AG04450 (cell line): ENCODE measurements around the gene MAPK10. TPM values are rescaled to one million over a fixed set of nuclear protein-coding genes. Genes with fewer than 3 reads are reported as not detected.

Experiments
- CTCF ChIA-PET: fragments of 300-600, 350-600 bp; formaldehyde crosslinking; extraction: SDS; loops from one replicate; lab custom pipeline; 2022; ENCODE audit warnings: antibody characterized with exemption, inconsistent platforms; lab: Charles Lee
- POLR2A ChIA-PET: fragments of 350-600 bp; formaldehyde crosslinking; extraction: SDS; loops from one replicate; lab custom pipeline; 2021; ENCODE audit warnings: antibody characterized with exemption, inconsistent platforms; lab: Yijun Ruan, JAX
- DNase-seq: peaks from one replicate; pipeline ENCODE4 v3.0.0-alpha.2; 2011; ENCODE audit warnings: low read depth, low spot score
- H3K27ac ChIP-seq: one replicate; pipeline ENCODE4 v1.5.1; 2012; ENCODE audit warnings: low read depth, low read length, control low read depth
- H3K27me3 ChIP-seq: one replicate; pipeline ENCODE4 v1.6.0; 2012; ENCODE audit warnings: low read length; ENCODE audit not compliant: control insufficient read depth, insufficient read depth
- H3K4me3 ChIP-seq: 2 replicates; pipeline ENCODE4 v1.5.1; 2011; ENCODE audit warnings: mild to moderate bottlenecking, low read depth, low read length, control low read depth
- H3K9me3 ChIP-seq: 2 replicates; pipeline ENCODE4 v1.5.1; 2012; ENCODE audit warnings: low read length; ENCODE audit not compliant: control insufficient read depth, insufficient read depth
- CTCF ChIP-seq: IDR thresholded peaks from 2 replicates; pipeline ENCODE4 v1.5.1; 2011; ENCODE audit warnings: low read depth, low read length, control low read depth, inconsistent platforms
- polyA plus RNA-seq: library from polyadenylated mRNA; depleted of rRNA; stranded (reverse); fragments of >200 nt; gene quantifications from 2 replicates; pipeline ENCODE4 v1.2.3, GENCODE V29; 2011

The MAPK10 gene
- polyA plus RNA-seq, 1 experiment, result 16.3 TPM

DNA sequence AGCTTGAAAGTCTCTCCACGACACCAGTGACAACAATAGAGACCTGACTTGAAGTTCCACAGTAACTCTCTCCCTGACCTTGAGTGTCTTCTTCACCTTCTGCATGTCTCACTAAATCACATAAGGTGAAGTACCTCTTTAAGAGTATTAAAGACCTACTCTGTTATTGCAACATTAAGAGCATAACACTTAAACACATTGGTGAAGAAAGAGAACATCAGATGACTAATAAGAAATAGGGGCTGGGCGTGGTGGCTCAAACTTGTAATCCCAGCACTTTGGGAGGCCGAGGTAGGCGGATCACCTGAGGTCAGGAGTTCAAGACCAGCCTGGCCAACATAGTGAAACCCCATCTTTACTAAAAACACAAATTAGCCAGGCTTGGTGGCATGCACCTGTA, 33.9 kb upstream of the MAPK10 start:
- H3K27ac ChIP-seq, result no peak overlapping the region
- no peaks in the 10 kb centered on the region for H3K9me3 ChIP-seq
- POLR2A ChIA-PET, result no interaction called here
- no peaks in the 10 kb centered on the region for H3K27me3 ChIP-seq
- no peak for DNase-seq
- no peak for TF ChIP-seq CTCF
- no peak overlapping the region for H3K4me3 ChIP-seq
- CTCF ChIA-PET, result no interaction called here

GRCh38 chr4:86389664-86390063, 29.8 kb upstream of the MAPK10 start:
- DNase-seq, result no peak

DNA sequence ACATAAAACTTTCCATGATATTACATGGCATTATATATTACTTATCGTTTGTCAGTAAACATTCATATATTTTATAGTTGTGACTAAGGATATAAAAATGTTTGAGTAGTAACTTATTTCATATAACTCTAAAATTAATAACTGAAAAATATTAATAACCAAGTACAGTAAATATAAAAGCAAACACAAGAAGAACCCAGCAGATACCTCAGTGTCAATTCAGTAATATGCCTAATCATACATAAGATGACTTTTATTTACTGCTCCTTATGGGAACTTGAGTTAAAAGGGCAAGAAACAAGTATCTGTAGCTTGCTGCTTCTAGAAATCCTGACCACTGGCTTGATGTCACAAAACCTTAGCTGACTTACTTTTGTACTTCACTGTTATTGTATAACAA, 28.4 kb upstream of the MAPK10 start:
- Histone ChIP-seq H3K27ac (no peak overlapping the region), H3K27me3 (no peaks in the 10 kb centered on the region), H3K9me3 (no peaks in the 10 kb centered on the region), H3K4me3 (no peak overlapping the region)
- DNase-seq, result no peak
- ChIA-PET CTCF (no interaction called here), POLR2A (no interaction called here)
- TF ChIP-seq CTCF, result no peak

More at GRCh38 chr4:86389664-86390063, 29.8 kb upstream of the MAPK10 start:
- TF ChIP-seq CTCF, result no peak
- no peaks in the 10 kb centered on the region for H3K9me3 ChIP-seq
- no peak overlapping the region for H3K27ac ChIP-seq
- CTCF ChIA-PET, result no interaction called here
- no peak overlapping the region for H3K4me3 ChIP-seq
- POLR2A ChIA-PET, result no interaction called here
- no peaks in the 10 kb centered on the region for H3K27me3 ChIP-seq

GRCh38 chr4:86386817-86387415, 27.1 kb upstream of the MAPK10 start:
- Histone ChIP-seq H3K4me3 (no peak overlapping the region), H3K27ac (no peak overlapping the region), H3K9me3 (no peaks in the 10 kb centered on the region), H3K27me3 (no peaks in the 10 kb centered on the region)
- ChIA-PET CTCF (no interaction called here), POLR2A (no interaction called here)
- TF ChIP-seq CTCF, result no peak
- DNase-seq, result no peak

- ChIA-PET CTCF (no interaction called here), POLR2A (no interaction called here)
- DNase-seq, result no peak
- Histone ChIP-seq H3K27ac (no peak overlapping the region), H3K27me3 (no peaks in the 10 kb centered on the region), H3K9me3 (no peaks in the 10 kb centered on the region), H3K4me3 (no peak overlapping the region)
- no peak for TF ChIP-seq CTCF
Measured at GRCh38 chr4:86386201-86386600, 26.3 kb upstream of the MAPK10 start.
